Muscle layer of duodenum (tissue), 2 donors: ENCODE measurements around the gene PLXNC1.

Experiments used
- H3K27ac ChIP-seq: one replicate; pipeline ENCODE4 v1.7.0; 2013; ENCODE audit warnings: mild to moderate bottlenecking, low read length
- H3K27me3 ChIP-seq: one replicate; pipeline ENCODE4 v1.7.0; 2013; ENCODE audit warnings: low read depth, mild to moderate bottlenecking, control low read depth, low read length
- H3K36me3 ChIP-seq, 2 donors: one replicate each; pipeline ENCODE4 v1.7.0; 2013; ENCODE audit warnings: low read length in 2 of 2, control low read depth in 1 of 2, mild to moderate bottlenecking in 1 of 2; ENCODE audit not compliant: insufficient read depth in 2 of 2, control insufficient read depth in 1 of 2
- H3K4me1 ChIP-seq, 2 donors: one replicate each; pipeline ENCODE4 v1.7.0; 2013; ENCODE audit warnings: low read length in 2 of 2, mild to moderate bottlenecking in 2 of 2, control low read depth in 1 of 2, moderate library complexity in 1 of 2; ENCODE audit not compliant: insufficient read depth in 2 of 2, control insufficient read depth in 1 of 2
- H3K4me3 ChIP-seq, 2 donors: one replicate each; pipeline ENCODE4 v1.7.0; 2013; ENCODE audit warnings: low read length in 2 of 2, low read depth in 1 of 2, mild to moderate bottlenecking in 1 of 2
- H3K9me3 ChIP-seq, 2 donors: one replicate each; pipeline ENCODE4 v1.7.0; 2013; ENCODE audit warnings: low read length in 2 of 2, control low read depth in 1 of 2, mild to moderate bottlenecking in 1 of 2; ENCODE audit not compliant: control insufficient read depth in 1 of 2
- donor health status: healthy.

Gene PLXNC1

DNA sequence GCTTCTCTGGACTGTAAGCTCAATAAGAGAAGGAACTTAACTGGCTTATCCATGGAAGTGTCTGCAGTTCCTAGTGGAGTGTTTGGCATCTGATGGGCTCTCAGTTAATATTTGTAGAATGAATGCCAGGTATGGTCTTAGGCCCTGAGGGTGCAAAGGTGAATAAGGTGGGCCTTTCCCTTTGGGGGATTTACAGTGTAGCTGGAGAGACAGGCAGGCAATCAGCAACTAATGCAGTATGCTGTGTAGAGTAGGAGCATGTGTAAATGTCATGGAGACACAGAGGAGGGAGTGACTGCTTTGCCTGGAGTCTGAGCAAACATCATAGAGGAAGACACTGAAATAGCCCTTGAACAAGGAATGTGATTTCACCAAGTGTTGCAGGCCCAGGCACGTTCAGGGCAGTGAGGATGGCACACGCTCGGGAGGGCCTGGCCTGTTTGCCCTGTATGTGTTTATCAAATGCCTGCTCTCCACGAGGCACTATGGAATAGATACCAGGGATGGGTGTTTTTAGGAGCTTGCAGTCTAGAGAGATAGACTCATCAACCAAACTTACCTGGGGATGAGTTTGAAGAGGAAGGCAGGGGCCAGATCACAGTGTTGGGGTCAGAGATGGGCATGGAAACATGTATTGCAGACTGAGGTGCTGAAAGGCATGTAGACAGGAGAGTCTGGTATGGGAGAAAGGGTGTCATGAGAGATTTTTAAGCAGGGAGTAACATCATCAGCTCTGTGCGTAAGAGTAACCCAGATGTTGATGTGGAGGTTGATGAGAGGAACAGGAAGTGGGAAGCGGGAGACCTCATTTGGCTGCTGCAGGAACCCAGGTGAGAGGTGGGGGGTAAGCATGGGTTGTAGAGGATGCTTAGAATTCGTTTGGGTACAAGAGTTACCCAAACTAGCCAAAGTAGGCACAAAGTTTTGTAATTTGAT lies 54.1 kb downstream of the PLXNC1 start:
- Histone ChIP-seq H3K36me3 (no peaks in the 10 kb centered on the region), H3K27me3 (no peaks in the 10 kb centered on the region), H3K4me3 (no peak overlapping the region), H3K27ac (no peak overlapping the region), H3K4me1 (no peaks in the 10 kb centered on the region), H3K9me3 (no peaks in the 10 kb centered on the region)

- Histone ChIP-seq H3K36me3 (no peaks in the 10 kb centered on the region), H3K4me3 (no peak overlapping the region), H3K9me3 (no peaks in the 10 kb centered on the region), H3K27me3 (no peaks in the 10 kb centered on the region), H3K27ac (no peak overlapping the region), H3K4me1 (no peaks in the 10 kb centered on the region)
Observed at GRCh38 chr12:94203181-94203546, 54.8 kb downstream of the PLXNC1 start.

DNA sequence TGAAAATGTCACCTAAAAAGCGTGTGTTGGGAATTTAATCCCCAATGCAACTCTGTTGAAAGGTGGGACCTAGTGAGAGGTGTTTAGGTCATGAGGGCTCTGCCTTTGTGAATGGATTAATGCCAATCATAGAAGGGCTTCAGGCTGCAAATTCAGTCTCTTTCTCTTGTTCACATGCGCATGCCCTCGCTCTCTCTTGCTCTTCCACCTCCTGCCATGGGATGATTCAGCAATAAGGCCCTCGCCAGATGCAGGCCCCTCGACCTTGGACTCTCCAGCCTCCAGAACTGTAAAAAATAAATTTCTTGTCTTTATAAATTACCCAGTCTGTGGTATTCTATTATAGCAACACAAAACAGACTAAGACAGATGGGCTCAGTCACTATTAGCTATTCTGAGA lies 55.4 kb downstream of the PLXNC1 start:
- Histone ChIP-seq H3K27me3 (no peaks in the 10 kb centered on the region), H3K4me1 (no peaks in the 10 kb centered on the region), H3K9me3 (no peaks in the 10 kb centered on the region), H3K36me3 (no peaks in the 10 kb centered on the region), H3K4me3 (no peak overlapping the region), H3K27ac (no peak overlapping the region)

GRCh38 chr12:94204499-94205247 lies 56.3 kb downstream of the PLXNC1 start:
- Histone ChIP-seq H3K4me1 (no peaks in the 10 kb centered on the region), H3K9me3 (no peaks in the 10 kb centered on the region), H3K27me3 (no peaks in the 10 kb centered on the region), H3K27ac (no peak overlapping the region), H3K4me3 (no peak overlapping the region), H3K36me3 (no peaks in the 10 kb centered on the region)

GRCh38 chr12:94205822-94206221 lies 57.4 kb downstream of the PLXNC1 start:
- H3K4me1 ChIP-seq, result no peaks in the 10 kb centered on the region
- H3K4me3 ChIP-seq, result no peak overlapping the region
- H3K27ac ChIP-seq, result no peak overlapping the region
- H3K9me3 ChIP-seq, result no peaks in the 10 kb centered on the region
- no peaks in the 10 kb centered on the region for H3K27me3 ChIP-seq
- no peaks in the 10 kb centered on the region for H3K36me3 ChIP-seq

DNA sequence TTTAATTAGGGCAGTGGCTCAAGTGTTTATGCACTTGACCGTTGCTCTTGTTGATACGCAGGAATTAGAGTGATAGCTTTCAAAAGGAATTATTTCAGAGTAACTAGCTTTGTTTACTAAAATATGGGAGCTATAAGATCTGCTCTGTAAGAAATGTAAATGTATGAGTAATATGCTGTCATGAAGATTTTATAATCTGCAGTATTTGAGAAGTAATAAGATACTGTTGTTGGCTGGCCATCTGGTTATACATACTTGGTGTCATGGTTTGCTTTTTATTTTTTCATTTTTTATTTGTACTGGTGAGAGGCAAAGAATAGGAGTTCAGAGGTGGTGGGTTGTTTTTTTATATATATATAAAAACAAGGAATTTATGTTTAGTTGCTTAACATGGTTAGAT lies 58.5 kb downstream of the PLXNC1 start:
- no peak overlapping the region for H3K4me3 ChIP-seq
- no peaks in the 10 kb centered on the region for H3K27me3 ChIP-seq
- H3K36me3 ChIP-seq, result no peaks in the 10 kb centered on the region
- H3K4me1 ChIP-seq, result no peaks in the 10 kb centered on the region
- no peaks in the 10 kb centered on the region for H3K9me3 ChIP-seq
- H3K27ac ChIP-seq, result no peak overlapping the region

- Histone ChIP-seq H3K27ac (peak overlapping the region; percentile 65), H3K4me1 (no peaks in the 10 kb centered on the region), H3K4me3 (peak overlapping the region in 1 of 2 donors; percentile 21)
Observed at GRCh38 chr12:94207467-94207848, 59.1 kb downstream of the PLXNC1 start.

DNA sequence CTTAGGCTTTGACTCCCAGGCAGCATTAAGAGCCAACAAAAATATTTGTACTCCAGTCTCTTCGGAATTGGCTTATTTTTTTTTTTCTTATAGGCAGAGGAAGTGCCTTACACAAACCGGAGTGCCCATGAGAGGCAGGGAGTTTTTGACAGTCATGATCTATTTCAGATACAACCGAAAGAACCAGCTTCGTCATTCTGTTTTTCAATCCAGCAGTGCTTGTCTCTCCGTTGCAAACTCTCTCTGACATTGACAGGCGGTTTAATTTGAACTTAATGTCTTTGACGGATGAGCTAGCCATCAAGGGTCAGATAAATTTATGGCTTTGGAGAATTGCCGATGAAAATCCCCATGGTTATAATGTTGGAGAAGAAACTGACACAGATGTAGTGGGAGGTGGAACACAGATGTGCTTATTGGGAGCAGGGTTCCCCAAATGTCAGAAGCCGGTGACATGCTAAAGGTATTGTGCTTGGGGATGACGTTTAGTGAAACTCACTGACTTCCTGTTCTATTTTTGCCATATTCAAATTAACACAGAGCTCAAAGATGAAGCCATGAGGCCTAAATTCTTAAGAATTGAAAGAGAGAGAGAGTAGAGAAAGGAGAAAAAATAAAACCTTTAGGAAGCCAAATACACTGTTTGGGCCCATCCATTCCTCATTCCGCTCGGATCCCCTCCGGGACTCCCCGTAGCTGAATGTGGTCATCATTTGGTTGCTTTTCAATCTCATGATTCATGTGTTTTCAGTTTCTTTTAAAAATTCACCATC lies 59.7 kb downstream of the PLXNC1 start:
- Histone ChIP-seq H3K27me3 (no peaks in the 10 kb centered on the region), H3K4me1 (no peaks in the 10 kb centered on the region), H3K27ac (peak overlapping the region; percentile 65), H3K4me3 (peak overlapping the region in 1 of 2 donors; percentile 21), H3K36me3 (no peaks in the 10 kb centered on the region), H3K9me3 (no peaks in the 10 kb centered on the region)

More at GRCh38 chr12:94207467-94207848, 59.1 kb downstream of the PLXNC1 start:
- Histone ChIP-seq H3K27me3 (no peaks in the 10 kb centered on the region), H3K9me3 (no peaks in the 10 kb centered on the region), H3K36me3 (no peaks in the 10 kb centered on the region)

DNA sequence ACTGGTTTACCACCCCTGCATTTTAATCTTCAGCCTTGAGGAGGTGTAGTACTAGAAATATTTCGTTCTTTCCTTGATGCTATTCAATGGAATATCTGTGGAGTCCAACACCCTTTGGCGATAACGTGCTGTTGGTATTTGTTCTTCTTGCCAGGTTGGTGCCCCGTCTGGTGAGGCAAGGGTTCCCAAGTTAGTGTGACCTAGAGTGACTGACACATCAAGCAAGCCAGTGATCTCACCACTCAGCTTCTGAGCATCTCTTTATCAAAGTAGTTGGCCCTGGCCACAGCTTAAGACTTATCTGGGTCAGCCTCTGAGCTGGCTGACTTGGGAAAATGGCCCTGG lies 60.2 kb downstream of the PLXNC1 start:
- peak overlapping the region; percentile 65 for H3K27ac ChIP-seq
- H3K4me3 ChIP-seq, result no peak overlapping the region
- no peaks in the 10 kb centered on the region for H3K9me3 ChIP-seq
- H3K36me3 ChIP-seq, result no peaks in the 10 kb centered on the region
- no peaks in the 10 kb centered on the region for H3K4me1 ChIP-seq
- H3K27me3 ChIP-seq, result no peaks in the 10 kb centered on the region

- no peaks in the 10 kb centered on the region for H3K9me3 ChIP-seq
- no peaks in the 10 kb centered on the region for H3K36me3 ChIP-seq
- H3K4me1 ChIP-seq, result no peaks in the 10 kb centered on the region
- H3K27me3 ChIP-seq, result no peaks in the 10 kb centered on the region
- no peak overlapping the region for H3K27ac ChIP-seq
- no peak overlapping the region for H3K4me3 ChIP-seq
Observed at GRCh38 chr12:94209240-94209639, 60.9 kb downstream of the PLXNC1 start.

GRCh38 chr12:94211021-94211420 lies 62.6 kb downstream of the PLXNC1 start:
- Histone ChIP-seq H3K36me3 (no peaks in the 10 kb centered on the region), H3K4me3 (no peak overlapping the region), H3K9me3 (no peaks in the 10 kb centered on the region), H3K4me1 (no peaks in the 10 kb centered on the region), H3K27ac (no peak overlapping the region), H3K27me3 (no peaks in the 10 kb centered on the region)
